Activated naive CD4-positive, alpha-beta T cell treated with anti-CD3 and anti-CD28 coated beads, Interleukin-2, amount 50 U/mL, for 16 hours (primary cell): ENCODE results near the gene C5orf46.
"Not testable (repeated sequence)": the region's sequence is repeated elsewhere in the genome, so short reads cannot be mapped to it uniquely, and the experiment has no call there.

Source experiments
- DNase-seq: peaks from one replicate; pipeline ENCODE4 v3.0.0-alpha.2; 2020

The C5orf46 gene

GRCh38 chr5:147906326-147907095 lies at the start of gene C5orf46:
C5orf46 (minus strand) TSS chr5:147906538; CDS start chr5:147906501, 37 bp downstream.
- no peak for DNase-seq

DNA sequence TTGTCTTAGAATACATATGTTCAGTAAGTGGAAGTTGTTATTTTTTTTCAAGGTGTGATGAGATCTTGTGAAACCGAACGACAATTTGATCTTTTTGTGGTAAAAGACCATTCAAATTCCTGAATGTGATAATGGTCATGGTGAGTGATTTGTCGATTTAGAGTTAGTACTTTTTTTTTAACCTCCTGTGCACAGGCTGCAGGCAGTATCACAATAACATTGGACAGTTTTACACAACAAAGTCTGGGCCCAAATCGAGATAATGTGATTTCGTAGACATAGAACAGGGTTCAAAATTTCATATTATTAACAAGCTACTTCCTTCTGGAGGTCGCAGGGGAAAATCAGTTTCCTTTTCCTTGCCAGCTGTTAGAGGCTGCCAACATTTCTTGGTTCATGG lies 48.6 kb upstream of the C5orf46 start:
- DNase-seq: no peak

GRCh38 chr5:147949711-147950573 lies 43.6 kb upstream of the C5orf46 start:
- DNase-seq: no peak

DNA sequence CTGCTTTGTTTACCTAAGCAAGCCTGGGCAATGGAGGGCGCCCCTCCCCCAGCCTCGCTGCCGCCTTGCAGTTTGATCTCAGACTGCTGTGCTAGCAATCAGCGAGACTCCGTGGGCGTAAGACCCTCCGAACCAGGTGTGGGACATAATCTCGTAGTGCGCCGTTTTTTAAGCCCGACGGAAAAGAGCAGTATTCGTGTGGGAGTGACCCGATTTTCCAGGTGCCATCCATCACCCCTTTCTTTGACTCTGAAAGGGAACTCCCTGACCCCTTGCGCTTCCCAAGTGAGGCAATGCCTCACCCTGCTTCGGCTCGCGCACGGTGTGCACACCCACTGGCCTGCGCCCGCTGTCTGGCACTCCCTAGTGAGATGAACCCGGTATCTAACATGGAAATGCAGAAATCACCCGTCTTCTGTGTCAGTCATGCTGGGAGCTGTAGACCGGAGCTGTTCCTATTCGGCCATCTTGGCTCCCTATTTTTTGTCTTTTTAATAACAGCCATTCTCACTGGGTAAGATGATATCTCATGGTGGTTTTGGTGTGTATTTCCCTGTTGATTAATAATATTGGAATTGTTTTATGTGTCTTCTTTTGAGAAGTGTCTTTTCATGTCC lies 40.4 kb upstream of the C5orf46 start:
- not testable (repeated sequence) for DNase-seq

GRCh38 chr5:147939431-147940114 lies 33.2 kb upstream of the C5orf46 start:
- DNase-seq: no peak

GRCh38 chr5:147935032-147935431 lies 28.7 kb upstream of the C5orf46 start:
- DNase-seq: no peak

- no peak for DNase-seq
Measured at GRCh38 chr5:147930769-147931168, 24.4 kb upstream of the C5orf46 start.

- no peak for DNase-seq
Measured at GRCh38 chr5:147927901-147928300, 21.6 kb upstream of the C5orf46 start.

DNA sequence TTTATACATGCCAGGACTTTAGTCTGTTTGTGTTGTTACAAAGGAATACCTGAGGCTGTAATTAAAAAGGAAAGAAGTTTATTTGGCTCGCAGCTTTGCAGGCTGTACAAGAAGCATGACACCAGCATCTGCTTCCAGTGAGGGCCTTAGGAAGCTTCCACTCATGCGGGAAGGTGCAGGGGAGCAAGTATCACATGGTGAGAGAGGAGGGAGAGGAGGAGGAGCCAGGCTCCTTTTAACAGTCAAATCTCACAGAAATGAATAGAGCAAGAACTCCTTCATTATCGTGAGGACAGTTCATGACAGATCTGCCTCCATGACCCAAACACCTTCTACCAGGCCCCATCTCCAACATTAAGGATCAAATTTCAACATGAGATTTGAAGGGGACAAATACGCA lies 18.7 kb upstream of the C5orf46 start:
- no peak for DNase-seq

- DNase-seq: no peak
Measured at GRCh38 chr5:147921136-147921535, 14.8 kb upstream of the C5orf46 start.

GRCh38 chr5:147920420-147921030 lies 14.2 kb upstream of the C5orf46 start:
- no peak for DNase-seq

- no peak for DNase-seq
Measured at GRCh38 chr5:147918899-147919298, 12.6 kb upstream of the C5orf46 start.

GRCh38 chr5:147918101-147918685 lies 11.9 kb upstream of the C5orf46 start:
- no peak for DNase-seq

- no peak for DNase-seq
Measured at GRCh38 chr5:147913786-147914185, 7.4 kb upstream of the C5orf46 start.

- DNase-seq: no peak
Measured at GRCh38 chr5:147912011-147912410, 5.7 kb upstream of the C5orf46 start.

- DNase-seq: no peak
Measured at GRCh38 chr5:147911427-147911826, 5.1 kb upstream of the C5orf46 start.

- no peak for DNase-seq
Measured at GRCh38 chr5:147904110-147904509, 2.2 kb downstream of the C5orf46 start.

GRCh38 chr5:147902609-147903115 lies 3.7 kb downstream of the C5orf46 start:
- DNase-seq: no peak

GRCh38 chr5:147901599-147902039 lies 4.7 kb downstream of the C5orf46 start:
- DNase-seq: no peak

DNA sequence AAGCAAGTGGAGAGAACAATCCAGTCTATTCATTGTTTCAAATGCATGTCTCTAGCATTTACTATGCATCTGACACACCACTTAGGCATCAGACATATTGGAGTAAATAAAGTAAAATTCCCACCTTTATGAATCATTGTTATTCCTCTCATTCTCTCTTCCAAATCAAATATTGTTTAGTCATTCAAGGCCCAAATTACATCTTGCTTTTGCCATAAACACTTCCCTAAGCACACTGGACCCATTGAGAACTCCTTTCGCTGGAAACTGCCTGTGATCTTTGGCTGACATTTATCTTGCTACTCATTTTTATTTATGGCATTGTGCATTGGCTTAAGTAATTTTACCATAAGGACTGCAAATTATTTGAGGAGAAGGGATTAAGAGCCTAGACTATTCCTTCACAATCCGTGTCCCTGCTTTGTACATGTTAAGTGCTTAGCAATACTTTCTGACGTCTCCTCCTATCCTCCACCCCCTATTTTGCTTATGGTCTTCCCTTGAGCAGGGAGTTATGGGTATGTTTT lies 7.4 kb downstream of the C5orf46 start:
- DNase-seq: no peak

DNA sequence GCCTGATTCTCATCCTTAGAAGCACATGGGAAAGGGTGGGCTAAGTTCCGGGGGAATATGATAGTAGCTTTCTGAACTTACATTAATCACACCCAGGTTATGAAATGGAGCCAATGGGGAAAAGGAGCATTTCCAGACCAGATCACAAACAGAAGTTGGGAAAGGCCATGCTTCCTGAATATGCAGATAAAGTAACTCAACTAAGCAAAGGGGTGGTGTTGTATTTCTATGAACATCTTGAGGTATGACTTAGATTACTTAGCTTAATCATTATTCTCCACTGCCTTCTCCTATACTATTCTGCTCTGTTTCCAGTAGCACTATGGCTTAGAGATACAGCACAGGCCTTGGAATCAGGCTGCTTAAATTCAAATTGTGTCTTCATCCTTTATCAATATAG lies 10.5 kb downstream of the C5orf46 start:
- DNase-seq: no peak

DNA sequence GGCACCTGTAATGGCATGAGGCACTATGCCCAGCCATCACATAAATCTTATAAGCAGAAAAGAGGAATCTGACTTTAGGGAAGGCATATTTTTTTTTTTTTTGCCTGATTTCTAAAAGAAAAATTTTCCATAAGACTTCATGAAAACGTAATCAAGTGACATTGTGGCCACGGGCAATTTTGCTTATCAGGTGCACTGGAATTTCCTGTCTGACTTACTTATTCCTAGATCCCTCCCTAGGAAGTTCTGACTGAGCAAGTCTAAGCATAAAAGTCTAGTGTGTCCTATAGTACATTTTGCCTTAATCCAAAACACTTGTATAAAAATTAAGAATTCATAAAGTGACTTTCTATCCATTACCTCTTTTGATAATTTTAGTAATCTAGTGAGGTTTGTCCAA lies 12.5 kb downstream of the C5orf46 start:
- no peak for DNase-seq
